GM12865 (cell line): Measurements from ENCODE around the gene MEF2C.

Source experiments
- DNase-seq: peaks from one replicate; pipeline ENCODE4 v3.0.0; 2010; ENCODE audit warnings: low read depth
- H3K4me3 ChIP-seq: 2 replicates; pipeline ENCODE4 v1.5.1; 2011; ENCODE audit warnings: mild to moderate bottlenecking, low read depth, low read length, control low read depth
- TF ChIP-seq, protein P1 (sequence below): IDR thresholded peaks from 2 replicates; pipeline ENCODE4 v1.5.1; 2011; ENCODE audit warnings: low read length, control low read depth, low read depth, inconsistent platforms; ENCODE audit not compliant: insufficient read depth; ENCODE audit errors: missing control alignments

MEF2C gene

DNA sequence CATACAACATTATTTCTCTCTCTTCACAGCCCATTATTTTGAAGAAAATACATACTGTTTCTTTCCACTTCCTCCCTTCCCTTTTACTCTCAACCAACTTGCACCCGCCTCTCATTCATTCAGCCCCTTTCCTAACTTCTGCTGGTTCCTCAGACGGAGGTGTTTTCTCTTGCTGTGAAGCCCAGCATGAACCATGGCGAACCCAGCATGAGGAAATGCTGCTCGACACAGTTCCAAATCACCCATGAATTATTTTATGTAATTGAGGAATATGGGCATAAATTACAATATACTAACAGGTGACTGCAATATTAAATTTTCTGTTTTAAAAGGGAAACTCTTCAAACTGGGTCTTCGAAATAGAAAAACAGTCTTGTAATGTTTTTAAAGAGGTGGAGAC lies 124.8 kb downstream of the MEF2C start:
- TF ChIP-seq, protein P1, sequence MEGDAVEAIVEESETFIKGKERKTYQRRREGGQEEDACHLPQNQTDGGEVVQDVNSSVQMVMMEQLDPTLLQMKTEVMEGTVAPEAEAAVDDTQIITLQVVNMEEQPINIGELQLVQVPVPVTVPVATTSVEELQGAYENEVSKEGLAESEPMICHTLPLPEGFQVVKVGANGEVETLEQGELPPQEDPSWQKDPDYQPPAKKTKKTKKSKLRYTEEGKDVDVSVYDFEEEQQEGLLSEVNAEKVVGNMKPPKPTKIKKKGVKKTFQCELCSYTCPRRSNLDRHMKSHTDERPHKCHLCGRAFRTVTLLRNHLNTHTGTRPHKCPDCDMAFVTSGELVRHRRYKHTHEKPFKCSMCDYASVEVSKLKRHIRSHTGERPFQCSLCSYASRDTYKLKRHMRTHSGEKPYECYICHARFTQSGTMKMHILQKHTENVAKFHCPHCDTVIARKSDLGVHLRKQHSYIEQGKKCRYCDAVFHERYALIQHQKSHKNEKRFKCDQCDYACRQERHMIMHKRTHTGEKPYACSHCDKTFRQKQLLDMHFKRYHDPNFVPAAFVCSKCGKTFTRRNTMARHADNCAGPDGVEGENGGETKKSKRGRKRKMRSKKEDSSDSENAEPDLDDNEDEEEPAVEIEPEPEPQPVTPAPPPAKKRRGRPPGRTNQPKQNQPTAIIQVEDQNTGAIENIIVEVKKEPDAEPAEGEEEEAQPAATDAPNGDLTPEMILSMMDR: no peak
- DNase-seq: no peak
- H3K4me3 ChIP-seq: no peak overlapping the region

DNA sequence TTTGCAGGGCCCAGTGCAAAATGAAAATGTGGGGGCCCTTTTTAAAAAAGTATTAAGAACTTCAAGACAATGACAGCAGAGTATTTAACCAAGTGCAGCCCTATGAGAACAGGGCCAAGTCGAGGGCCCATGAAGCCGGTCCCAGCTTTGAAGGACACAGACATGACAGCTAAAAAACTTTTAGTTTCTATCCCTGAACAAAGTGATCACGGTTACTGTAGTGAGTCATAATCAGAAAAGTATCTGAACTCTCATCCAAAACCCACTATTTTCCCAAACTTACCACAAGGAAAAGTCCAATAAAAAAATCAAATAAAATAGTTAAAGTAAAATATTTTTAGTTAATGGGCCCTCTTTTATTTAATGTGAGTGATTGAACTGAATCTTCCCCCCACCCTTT lies 126.0 kb downstream of the MEF2C start:
- TF ChIP-seq, protein P1: no peak
- H3K4me3 ChIP-seq: no peak overlapping the region
- peak; percentile 50 for DNase-seq

DNA sequence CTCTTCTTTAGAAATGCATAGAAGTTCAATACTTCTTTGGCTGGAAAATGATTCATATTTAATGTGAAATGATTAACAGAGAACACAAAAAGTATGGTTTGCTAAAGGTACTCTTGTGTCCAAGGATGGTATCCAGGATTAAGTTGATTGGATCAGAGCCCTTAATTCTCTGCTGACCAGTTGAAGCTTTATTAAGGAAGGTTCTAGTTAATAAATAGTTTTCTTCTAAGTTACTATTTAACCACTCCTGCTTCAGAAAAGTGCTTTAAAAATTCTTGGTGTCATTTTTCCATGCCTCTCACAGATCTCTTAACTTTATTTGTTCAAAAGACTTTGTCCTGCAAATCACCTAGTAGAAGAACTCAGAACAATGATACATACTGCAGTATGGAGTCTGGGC lies 134.3 kb downstream of the MEF2C start:
- TF ChIP-seq, protein P1: no peak
- DNase-seq: no peak
- no peak overlapping the region for H3K4me3 ChIP-seq

GRCh38 chr5:88746438-88746882 lies 136.5 kb downstream of the MEF2C start:
- TF ChIP-seq, protein P1: no peak
- peak; percentile 78 for DNase-seq
- H3K4me3 ChIP-seq: no peak overlapping the region

GRCh38 chr5:88745093-88745696 lies 137.8 kb downstream of the MEF2C start:
- DNase-seq: no peak
- TF ChIP-seq, protein P1: no peak
- H3K4me3 ChIP-seq: no peak overlapping the region

GRCh38 chr5:88743231-88743834 lies 139.7 kb downstream of the MEF2C start:
- TF ChIP-seq, protein P1: no peak
- DNase-seq: no peak

GRCh38 chr5:88741964-88742363 lies 141.0 kb downstream of the MEF2C start:
- DNase-seq: peak; percentile 50
- TF ChIP-seq, protein P1: no peak
- H3K4me3 ChIP-seq: no peak overlapping the region

More at GRCh38 chr5:88743231-88743834, 139.7 kb downstream of the MEF2C start:
- H3K4me3 ChIP-seq: no peak overlapping the region
